ENCODE measurements around the gene PPHLN1.

PPHLN1 gene

GRCh38 chr12:42486407-42486806 lies 160.4 kb downstream of the PPHLN1 start:
- DNase-seq: no peak

GRCh38 chr12:42490261-42490842 lies 164.4 kb downstream of the PPHLN1 start:
- no peak for DNase-seq
